ENCODE measurements around the gene CFAP46.

DNA sequence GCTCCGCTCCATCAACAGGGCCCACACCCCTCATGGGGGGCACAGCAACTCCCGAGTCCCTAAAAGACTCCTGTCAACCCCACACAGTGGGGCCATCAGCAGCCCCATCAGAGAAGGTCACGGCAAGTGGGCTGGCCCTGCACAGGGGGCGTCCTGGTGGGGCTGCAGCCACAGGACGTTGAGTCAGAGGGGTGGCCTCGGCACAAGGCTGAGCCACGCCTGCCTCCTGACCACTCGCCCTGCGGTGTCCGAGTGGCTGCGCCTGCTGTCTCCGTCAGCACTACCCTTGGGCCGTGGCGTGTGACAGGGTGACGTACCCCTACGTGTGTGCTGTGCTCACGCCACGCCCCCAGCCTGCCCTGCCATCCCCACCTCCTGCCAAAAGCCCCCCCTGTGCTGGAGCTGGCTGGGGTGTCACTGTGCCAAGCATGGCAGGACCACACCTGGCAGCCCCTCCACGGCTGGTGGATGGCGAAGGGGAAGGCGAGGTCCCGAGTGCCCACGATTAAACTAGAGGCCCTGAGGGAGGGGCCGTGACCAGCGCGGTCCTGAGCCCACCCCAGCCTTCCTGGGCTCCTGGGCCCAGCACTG is 130.4 kb downstream of the CFAP46 start:
- TF ChIP-seq, protein P1, sequence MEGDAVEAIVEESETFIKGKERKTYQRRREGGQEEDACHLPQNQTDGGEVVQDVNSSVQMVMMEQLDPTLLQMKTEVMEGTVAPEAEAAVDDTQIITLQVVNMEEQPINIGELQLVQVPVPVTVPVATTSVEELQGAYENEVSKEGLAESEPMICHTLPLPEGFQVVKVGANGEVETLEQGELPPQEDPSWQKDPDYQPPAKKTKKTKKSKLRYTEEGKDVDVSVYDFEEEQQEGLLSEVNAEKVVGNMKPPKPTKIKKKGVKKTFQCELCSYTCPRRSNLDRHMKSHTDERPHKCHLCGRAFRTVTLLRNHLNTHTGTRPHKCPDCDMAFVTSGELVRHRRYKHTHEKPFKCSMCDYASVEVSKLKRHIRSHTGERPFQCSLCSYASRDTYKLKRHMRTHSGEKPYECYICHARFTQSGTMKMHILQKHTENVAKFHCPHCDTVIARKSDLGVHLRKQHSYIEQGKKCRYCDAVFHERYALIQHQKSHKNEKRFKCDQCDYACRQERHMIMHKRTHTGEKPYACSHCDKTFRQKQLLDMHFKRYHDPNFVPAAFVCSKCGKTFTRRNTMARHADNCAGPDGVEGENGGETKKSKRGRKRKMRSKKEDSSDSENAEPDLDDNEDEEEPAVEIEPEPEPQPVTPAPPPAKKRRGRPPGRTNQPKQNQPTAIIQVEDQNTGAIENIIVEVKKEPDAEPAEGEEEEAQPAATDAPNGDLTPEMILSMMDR (IDR thresholded peaks at IDR 0.05) = no peak
- no peak for TF ChIP-seq EZH2 (IDR thresholded peaks at IDR 0.05; ENCODE audit: borderline replicate concordance, insufficient read depth, low read depth, low read length, poor library complexity, severe bottlenecking)
